OCI-LY1 (cell line): ENCODE results near the gene LRRC59.

Experiments
- EZH2 ChIP-seq: fragments of 200-600 bp; sonication (generic), shearing (Covaris generic); IDR thresholded peaks from 2 replicates; pipeline ENCODE4 v1.8.0; 2017; ENCODE audit warnings: borderline replicate concordance, mixed run types, mild to moderate bottlenecking, antibody characterized with exemption, low read length, moderate library complexity, mixed read lengths
- TF ChIP-seq, protein P1 (sequence below): fragments of 200-600 bp; sonication (generic), shearing (Covaris generic); IDR thresholded peaks from 2 replicates; pipeline ENCODE4 v1.5.1; 2017; ENCODE audit warnings: mild to moderate bottlenecking, antibody characterized with exemption, low read length, moderate library complexity, mixed read lengths

GRCh38 chr17:50344731-50345365, 52.5 kb downstream of the LRRC59 start:
- TF ChIP-seq, protein P1, sequence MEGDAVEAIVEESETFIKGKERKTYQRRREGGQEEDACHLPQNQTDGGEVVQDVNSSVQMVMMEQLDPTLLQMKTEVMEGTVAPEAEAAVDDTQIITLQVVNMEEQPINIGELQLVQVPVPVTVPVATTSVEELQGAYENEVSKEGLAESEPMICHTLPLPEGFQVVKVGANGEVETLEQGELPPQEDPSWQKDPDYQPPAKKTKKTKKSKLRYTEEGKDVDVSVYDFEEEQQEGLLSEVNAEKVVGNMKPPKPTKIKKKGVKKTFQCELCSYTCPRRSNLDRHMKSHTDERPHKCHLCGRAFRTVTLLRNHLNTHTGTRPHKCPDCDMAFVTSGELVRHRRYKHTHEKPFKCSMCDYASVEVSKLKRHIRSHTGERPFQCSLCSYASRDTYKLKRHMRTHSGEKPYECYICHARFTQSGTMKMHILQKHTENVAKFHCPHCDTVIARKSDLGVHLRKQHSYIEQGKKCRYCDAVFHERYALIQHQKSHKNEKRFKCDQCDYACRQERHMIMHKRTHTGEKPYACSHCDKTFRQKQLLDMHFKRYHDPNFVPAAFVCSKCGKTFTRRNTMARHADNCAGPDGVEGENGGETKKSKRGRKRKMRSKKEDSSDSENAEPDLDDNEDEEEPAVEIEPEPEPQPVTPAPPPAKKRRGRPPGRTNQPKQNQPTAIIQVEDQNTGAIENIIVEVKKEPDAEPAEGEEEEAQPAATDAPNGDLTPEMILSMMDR, result no peak
- TF ChIP-seq EZH2, result no peak
